GM12878 (cell line): ENCODE results near the gene BRINP3. TPM values are rescaled to one million over a fixed set of nuclear protein-coding genes. Genes with fewer than 3 reads are reported as not detected.

Experiments used
- ATAC-seq: fragments of 200-7000 bp; cut with Tn5 transposase; 3 replicates; pipeline ENCODE4 v1.9.1; 2020; ENCODE audit warnings: mild to moderate bottlenecking, moderate library complexity
- BruUV-seq: library from RNA; stranded (reverse); fragments of 400-500 nt; replicated peaks from 2 replicates; lab custom pipeline; 2021; lab: Mats Ljungman, UMichigan
- CTCF ChIA-PET: fragments of 300-600 bp; sonication (Branson Sonifier 250); formaldehyde crosslinking; extraction: SDS; loops from one replicate; lab custom pipeline; 2021; ENCODE audit warnings: inconsistent platforms; lab: Yijun Ruan, JAX
- POLR2A ChIA-PET: fragments of 350-600 bp; formaldehyde crosslinking; extraction: SDS; loops from one replicate; lab custom pipeline; 2021; ENCODE audit warnings: inconsistent platforms; lab: Charles Lee
- RAD21 ChIA-PET: fragments of 300-600 bp; sonication (Branson Sonifier 250); formaldehyde crosslinking; loops from one replicate; lab custom pipeline; 2023; ENCODE audit warnings: antibody characterized with exemption; ENCODE audit not compliant: unreplicated experiment; lab: Charles Lee
- SMC1A ChIA-PET: fragments of 300-600 bp; sonication (Branson Sonifier 250); formaldehyde crosslinking; loops from one replicate; lab custom pipeline; 2023; ENCODE audit not compliant: unreplicated experiment, uncharacterized antibody; lab: Charles Lee
- DNase-seq: peaks from one replicate; pipeline ENCODE4 v3.0.0-alpha.2; 2011; ENCODE audit warnings: low read depth, low spot score
- FAIRE-seq: peaks from 3 replicates; lab custom pipeline; 2011; peaks lifted over from hg19 to GRCh38; lab: Jason Lieb, UNC
- H2AFZ ChIP-seq: 2 replicates; pipeline ENCODE4 v1.6.0; 2011; ENCODE audit warnings: low read depth, low read length, control low read depth; ENCODE audit not compliant: control insufficient read depth
- H3K27ac ChIP-seq: 2 replicates; pipeline ENCODE4 v1.5.1; 2011; ENCODE audit warnings: control low read depth; ENCODE audit not compliant: control insufficient read depth, insufficient read depth
- H3K27me3 ChIP-seq, 2 experiments: replicated peaks in 1 of 2; 2 replicates each; pipeline versions ENCODE4 v1.6.0 to v1.6.1; 2011; ENCODE audit warnings: low read length in 1 of 2; ENCODE audit not compliant: control insufficient read depth in 2 of 2, insufficient read depth in 2 of 2
- H3K36me3 ChIP-seq, 2 experiments: 2 replicates each; pipeline ENCODE4 v1.5.1; 2011; ENCODE audit warnings: low read length in 1 of 2; ENCODE audit not compliant: control insufficient read depth in 2 of 2, insufficient read depth in 2 of 2
- H3K4me1 ChIP-seq: 2 replicates; pipeline ENCODE4 v1.6.1; 2011; ENCODE audit warnings: mild to moderate bottlenecking, low read length, moderate library complexity, mixed read lengths; ENCODE audit not compliant: control insufficient read depth, insufficient read depth
- H3K4me2 ChIP-seq: 2 replicates; pipeline ENCODE4 v1.6.0; 2011; ENCODE audit warnings: control low read depth; ENCODE audit not compliant: control insufficient read depth, insufficient read depth
- H3K4me3 ChIP-seq: fragments of 200-600 bp; sonication (generic); 2 replicates; pipeline ENCODE4 v1.5.1; 2016
- H3K79me2 ChIP-seq: 2 replicates; pipeline ENCODE4 v1.6.0; 2011; ENCODE audit warnings: low read length; ENCODE audit not compliant: control insufficient read depth, insufficient read depth
- H3K9ac ChIP-seq: 2 replicates; pipeline ENCODE4 v1.8.0; 2011; ENCODE audit warnings: low read length, control low read depth, mixed read lengths; ENCODE audit not compliant: control insufficient read depth, insufficient read depth
- H3K9me3 ChIP-seq: replicated peaks from 3 replicates; pipeline ENCODE4 v1.5.1; 2011; ENCODE audit warnings: mild to moderate bottlenecking, low read length; ENCODE audit not compliant: control insufficient read depth, insufficient read depth
- H4K20me1 ChIP-seq: 2 replicates; pipeline ENCODE4 v1.6.0; 2011; ENCODE audit not compliant: control insufficient read depth, insufficient read depth
- ASH2L ChIP-seq: fragments of 300-600, 200-600 bp; sonication (generic); IDR thresholded peaks from 2 replicates; pipeline ENCODE4 v1.6.1; 2017; ENCODE audit warnings: low read depth, mild to moderate bottlenecking, borderline replicate concordance
- BHLHE40 ChIP-seq, 2 experiments: fragments of 450-650 bp in 1 of 2; IDR thresholded peaks; 2 replicates each; pipeline ENCODE4 v1.6.1; 2011 to 2017; ENCODE audit warnings: low read depth in 2 of 2, borderline replicate concordance in 1 of 2, improper control_type of control experiment in 1 of 2, low read length in 1 of 2, mild to moderate bottlenecking in 1 of 2
- FOXK2 ChIP-seq: fragments of 450-650 bp; IDR thresholded peaks from 2 replicates; pipeline ENCODE4 v1.6.1; 2017; ENCODE audit warnings: mild to moderate bottlenecking, moderate library complexity
- IKZF1 ChIP-seq: fragments of 450-650 bp; conservative IDR thresholded peaks from 2 replicates; pipeline ENCODE4 v1.6.1; 2017; ENCODE audit warnings: antibody characterized with exemption, mild to moderate bottlenecking
- POLR2A ChIP-seq: IDR thresholded peaks from 2 replicates; pipeline ENCODE4 v1.6.1; 2011; ENCODE audit warnings: low read depth, mild to moderate bottlenecking, low read length
- SUZ12 ChIP-seq: fragments of 200-600 bp; sonication (generic); IDR thresholded peaks from one replicate; pipeline ENCODE4 v1.6.1; 2018; ENCODE audit warnings: antibody characterized with exemption, mild to moderate bottlenecking; ENCODE audit not compliant: unreplicated experiment
- ZZZ3 ChIP-seq: IDR thresholded peaks from 2 replicates; pipeline ENCODE4 v1.6.1; 2011; ENCODE audit warnings: low read depth; ENCODE audit not compliant: control insufficient read depth, insufficient read length
- WGBS: methylation state at CpG from one replicate; pipeline ENCODE4 v1.1.6; 2016; ENCODE audit warnings: low lambda C conversion rate; ENCODE audit not compliant: insufficient replicate concordance, insufficient coverage; ENCODE audit errors: missing lambda C conversion rate; 5-methylcytosine and 5-hydroxymethylcytosine counted together
- in situ Hi-C: fragments of 300-500 bp; cut with MboI; formaldehyde crosslinking; loops from 9 replicates; pipeline ENCODE4 v1.14.3; 2018; ENCODE audit warnings: mixed read lengths
- intact Hi-C: fragments of 100-400 bp; cut with micrococcal nuclease; formaldehyde crosslinking; loops from one replicate; pipeline ENCODE4 v1.14.2; 2022; ENCODE audit not compliant: unreplicated experiment
- polyA plus RNA-seq, 11 experiments: library from polyadenylated mRNA; depleted of rRNA in 4 of 11; unstranded in 6 of 11; stranded (reverse) in 5 of 11; fragments of >200 nt; fragmentation: Nextera tagmentation in 4 of 11; fragmentation: Illumina TruSeq in 1 of 11; extraction: Ambion mirVana in 4 of 11; extraction: Trizol in 1 of 11; gene quantifications; 1 replicate in 1 of 11; 2 replicates in 10 of 11; pipeline versions ENCODE4 v1.2.1 to v1.2.3, GENCODE V29; 2011 to 2016; ENCODE audit warnings: inconsistent platforms in 2 of 11, missing spikeins in 2 of 11, low read depth in 1 of 11
- total RNA-seq, 4 experiments: library from RNA; depleted of rRNA in 3 of 4; stranded (reverse); fragments of >200 nt in 3 of 4; fragmentation: Illumina TruSeq in 1 of 4; extraction: Trizol in 1 of 4; gene quantifications; 2 replicates each; pipeline versions ENCODE4 v1.2.1 to v1.2.3, GENCODE V29; 2013 to 2021
- TF ChIP-seq, protein P1 (sequence below): IDR thresholded peaks from 2 replicates; pipeline ENCODE4 v1.6.1; 2012; ENCODE audit warnings: improper control_type of control experiment, low read depth, low read length; ENCODE audit not compliant: insufficient replicate concordance
- TF ChIP-seq, protein P2 (sequence below): IDR thresholded peaks from 2 replicates; pipeline ENCODE4 v1.6.1; 2011; ENCODE audit warnings: borderline replicate concordance, low read depth, mild to moderate bottlenecking, moderate library complexity, low read length; ENCODE audit not compliant: insufficient read depth, poor library complexity, severe bottlenecking

BRINP3 gene
- total and polyA plus RNA-seq, 10 of the 15 experiments (the other 5 are each of a cell fraction or from before 2014, with no cell fraction given) = under 0.01 TPM; not detected in 9

DNA sequence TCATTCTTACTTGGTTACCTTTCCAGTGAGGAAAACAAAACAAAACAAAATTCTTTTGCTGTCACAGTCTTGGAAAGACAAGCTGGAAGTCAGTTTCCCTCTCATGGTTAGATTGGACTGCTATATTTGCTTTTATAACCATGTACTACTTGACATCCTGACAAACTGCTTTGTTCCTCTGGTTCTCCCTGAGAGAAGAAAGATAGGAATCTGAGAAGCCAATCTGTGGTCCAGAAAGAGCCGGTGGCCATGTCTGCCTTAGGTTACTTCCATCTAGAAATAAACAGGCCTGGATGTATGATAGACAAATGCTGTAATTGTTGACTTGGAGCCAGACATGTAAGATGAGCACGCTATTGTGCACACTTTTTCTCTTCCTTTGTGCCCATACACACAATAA is 330.0 kb downstream of the BRINP3 start:
- ChIA-PET POLR2A (no interaction called here), SMC1A (no interaction called here), RAD21 (no interaction called here), CTCF (no interaction called here)
- intact Hi-C loops = no loop called here
- no peak overlapping the region for H3K27ac ChIP-seq
- no peaks in the 10 kb centered on the region for H3K79me2 ChIP-seq
- DNase-seq = no peak
- H3K4me2 ChIP-seq = no peak overlapping the region
- no peaks in the 10 kb centered on the region for H3K27me3 ChIP-seq
- H3K4me3 ChIP-seq = no peak overlapping the region
- no peak overlapping the region for H2AFZ ChIP-seq
- in situ Hi-C loops = no loop called here
- 0% methylated on average over 2 of the region's 2 CpGs for WGBS
- H3K9me3 ChIP-seq = no peaks in the 10 kb centered on the region
- no peak overlapping the region for H3K9ac ChIP-seq
- no peak for ATAC-seq
- no peaks in the 10 kb centered on the region for H3K4me1 ChIP-seq
- TF ChIP-seq POLR2A = no peak
- no peak for TF ChIP-seq SUZ12
- TF ChIP-seq IKZF1 = no peak
- no peaks in the 10 kb centered on the region for H3K36me3 ChIP-seq
- no peak for FAIRE-seq
- BruUV-seq = no TSS peak
- H4K20me1 ChIP-seq = no peaks in the 10 kb centered on the region

DNA sequence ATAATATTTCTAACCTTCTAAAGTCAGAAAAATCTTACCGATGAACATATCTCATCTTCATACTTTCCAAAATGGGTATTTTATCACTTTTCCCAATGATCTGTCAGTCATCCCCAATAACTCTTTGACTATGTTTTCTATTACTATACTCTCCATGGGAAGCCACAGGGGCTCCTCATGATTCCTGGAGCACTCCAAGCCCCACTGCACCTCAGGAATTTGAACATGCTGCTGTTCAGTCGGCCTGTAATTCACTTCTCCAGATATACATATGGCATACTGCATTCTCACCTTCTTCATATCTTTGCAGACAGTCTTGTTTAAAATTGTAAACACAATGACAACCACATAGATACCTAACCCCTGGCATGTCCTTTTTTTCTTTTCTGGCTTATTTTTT is 333.0 kb downstream of the BRINP3 start:
- no peaks in the 10 kb centered on the region for H4K20me1 ChIP-seq
- no peaks in the 10 kb centered on the region for H3K36me3 ChIP-seq
- CTCF ChIA-PET = no interaction called here
- H3K4me3 ChIP-seq = no peak overlapping the region
- H3K4me1 ChIP-seq = no peaks in the 10 kb centered on the region
- ATAC-seq = no peak
- 0% methylated on average over 2 of the region's 2 CpGs for WGBS
- H3K27ac ChIP-seq = no peak overlapping the region
- H3K79me2 ChIP-seq = no peaks in the 10 kb centered on the region
- no peak for TF ChIP-seq FOXK2
- TF ChIP-seq, protein P1, sequence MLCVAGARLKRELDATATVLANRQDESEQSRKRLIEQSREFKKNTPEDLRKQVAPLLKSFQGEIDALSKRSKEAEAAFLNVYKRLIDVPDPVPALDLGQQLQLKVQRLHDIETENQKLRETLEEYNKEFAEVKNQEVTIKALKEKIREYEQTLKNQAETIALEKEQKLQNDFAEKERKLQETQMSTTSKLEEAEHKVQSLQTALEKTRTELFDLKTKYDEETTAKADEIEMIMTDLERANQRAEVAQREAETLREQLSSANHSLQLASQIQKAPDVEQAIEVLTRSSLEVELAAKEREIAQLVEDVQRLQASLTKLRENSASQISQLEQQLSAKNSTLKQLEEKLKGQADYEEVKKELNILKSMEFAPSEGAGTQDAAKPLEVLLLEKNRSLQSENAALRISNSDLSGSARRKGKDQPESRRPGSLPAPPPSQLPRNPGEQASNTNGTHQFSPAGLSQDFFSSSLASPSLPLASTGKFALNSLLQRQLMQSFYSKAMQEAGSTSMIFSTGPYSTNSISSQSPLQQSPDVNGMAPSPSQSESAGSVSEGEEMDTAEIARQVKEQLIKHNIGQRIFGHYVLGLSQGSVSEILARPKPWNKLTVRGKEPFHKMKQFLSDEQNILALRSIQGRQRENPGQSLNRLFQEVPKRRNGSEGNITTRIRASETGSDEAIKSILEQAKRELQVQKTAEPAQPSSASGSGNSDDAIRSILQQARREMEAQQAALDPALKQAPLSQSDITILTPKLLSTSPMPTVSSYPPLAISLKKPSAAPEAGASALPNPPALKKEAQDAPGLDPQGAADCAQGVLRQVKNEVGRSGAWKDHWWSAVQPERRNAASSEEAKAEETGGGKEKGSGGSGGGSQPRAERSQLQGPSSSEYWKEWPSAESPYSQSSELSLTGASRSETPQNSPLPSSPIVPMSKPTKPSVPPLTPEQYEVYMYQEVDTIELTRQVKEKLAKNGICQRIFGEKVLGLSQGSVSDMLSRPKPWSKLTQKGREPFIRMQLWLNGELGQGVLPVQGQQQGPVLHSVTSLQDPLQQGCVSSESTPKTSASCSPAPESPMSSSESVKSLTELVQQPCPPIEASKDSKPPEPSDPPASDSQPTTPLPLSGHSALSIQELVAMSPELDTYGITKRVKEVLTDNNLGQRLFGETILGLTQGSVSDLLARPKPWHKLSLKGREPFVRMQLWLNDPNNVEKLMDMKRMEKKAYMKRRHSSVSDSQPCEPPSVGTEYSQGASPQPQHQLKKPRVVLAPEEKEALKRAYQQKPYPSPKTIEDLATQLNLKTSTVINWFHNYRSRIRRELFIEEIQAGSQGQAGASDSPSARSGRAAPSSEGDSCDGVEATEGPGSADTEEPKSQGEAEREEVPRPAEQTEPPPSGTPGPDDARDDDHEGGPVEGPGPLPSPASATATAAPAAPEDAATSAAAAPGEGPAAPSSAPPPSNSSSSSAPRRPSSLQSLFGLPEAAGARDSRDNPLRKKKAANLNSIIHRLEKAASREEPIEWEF = no peak
- TF ChIP-seq ZZZ3 = no peak
- TF ChIP-seq BHLHE40 (IDR thresholded peaks at IDR 0.05; ENCODE audit: borderline replicate concordance in 1 of 2, low read depth in 2 of 2, low read length in 1 of 2) = no peak
- TF ChIP-seq ASH2L = no peak
- TF ChIP-seq, protein P2, sequence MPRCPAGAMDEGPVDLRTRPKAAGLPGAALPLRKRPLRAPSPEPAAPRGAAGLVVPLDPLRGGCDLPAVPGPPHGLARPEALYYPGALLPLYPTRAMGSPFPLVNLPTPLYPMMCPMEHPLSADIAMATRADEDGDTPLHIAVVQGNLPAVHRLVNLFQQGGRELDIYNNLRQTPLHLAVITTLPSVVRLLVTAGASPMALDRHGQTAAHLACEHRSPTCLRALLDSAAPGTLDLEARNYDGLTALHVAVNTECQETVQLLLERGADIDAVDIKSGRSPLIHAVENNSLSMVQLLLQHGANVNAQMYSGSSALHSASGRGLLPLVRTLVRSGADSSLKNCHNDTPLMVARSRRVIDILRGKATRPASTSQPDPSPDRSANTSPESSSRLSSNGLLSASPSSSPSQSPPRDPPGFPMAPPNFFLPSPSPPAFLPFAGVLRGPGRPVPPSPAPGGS = no peak
- TF ChIP-seq, all 136 proteins: peak for 0
- Histone ChIP-seq H3K4me2 (no peak overlapping the region), H3K9ac (no peak overlapping the region), H3K27me3 (no peaks in the 10 kb centered on the region), H2AFZ (no peak overlapping the region), H3K9me3 (no peaks in the 10 kb centered on the region)
- no peak for DNase-seq
- intact Hi-C loops = no loop called here
- no TSS peak for BruUV-seq
- ChIA-PET SMC1A (no interaction called here), POLR2A (no interaction called here), RAD21 (no interaction called here)
- FAIRE-seq = no peak
- in situ Hi-C loops = no loop called here
